ENCODE measurements around the gene OR1S2. TPM values are rescaled to one million over a fixed set of nuclear protein-coding genes. Genes with fewer than 3 reads are reported as not detected.

The OR1S2 gene
- total and polyA plus RNA-seq, 9 of the 15 experiments (the other 6 are each of a cell fraction or from before 2014, with no cell fraction given): not detected

- Histone ChIP-seq H3K9me3 (replicated peaks; ENCODE audit: control insufficient read depth, insufficient read depth, low read depth, low read length) (no peaks in the 10 kb centered on the region), H3K36me3 (ENCODE audit: control insufficient read depth, insufficient read depth, low read length) (no peaks in the 10 kb centered on the region), H3K4me2 (ENCODE audit: insufficient read depth, low read length) (no peak overlapping the region), H3K27me3 (ENCODE audit: control insufficient read depth in 2 of 2, insufficient read depth in 2 of 2, low read length in 2 of 2) (no peaks in the 10 kb centered on the region), H3K27ac (ENCODE audit: extremely low read depth, low read depth, low read length) (no peak overlapping the region), H3K4me3 (no peak overlapping the region), H3K79me2 (ENCODE audit: control insufficient read depth, insufficient read depth, low read length) (no peaks in the 10 kb centered on the region), H3K9ac (ENCODE audit: insufficient read depth in 1 of 2, low read depth in 2 of 2, low read length in 2 of 2) (no peak overlapping the region), H3K9me1 (ENCODE audit: control insufficient read depth, insufficient read depth, low read length) (no peaks in the 10 kb centered on the region), H2AFZ (ENCODE audit: low read depth, low read length) (no peak overlapping the region), H4K20me1 (replicated peaks; ENCODE audit: control insufficient read depth, insufficient read depth, low read length) (no peaks in the 10 kb centered on the region), H3K4me1 (replicated peaks in 1 of 2; ENCODE audit: control insufficient read depth in 2 of 2, insufficient read depth in 2 of 2, low read length in 2 of 2) (no peaks in the 10 kb centered on the region)
- DNase-seq (ENCODE audit: extremely low read depth in 1 of 4, low spot score in 3 of 4) (no peak), FAIRE-seq (no peak), ATAC-seq (no peak)
- ChIA-PET CTCF (ENCODE audit: low intra/inter-chr PET ratio) (no interaction called here), POLR2A (interaction anchor here (0.6 to 1.3 kb wide), 2 partner anchors 10 to 393 kb away, joined by 3 to 4 read pairs; no protein-coding TSS in a partner anchor)
- 6% methylated on average over 4 of the region's 4 CpGs for WGBS (ENCODE audit: insufficient coverage, low coverage, missing lambda C conversion rate)
- intact Hi-C loops (cut with micrococcal nuclease): no loop called here
- BruUV-seq (replicated peaks): no TSS peak
- in situ Hi-C loops (cut with MboI): no loop called here
- TF ChIP-seq ZNF639 (CRISPR knock-in tag; conservative IDR thresholded peaks at IDR 0.05 in 1 of 2, IDR thresholded peaks at IDR 0.05 in 1 of 2) (no peak), PRMT5 (CRISPR knock-in tag; IDR thresholded peaks at IDR 0.05) (no peak), ZNF696 (CRISPR knock-in tag; conservative IDR thresholded peaks at IDR 0.05) (no peak), COPS2 (conservative IDR thresholded peaks at IDR 0.05) (no peak), TEAD1 (CRISPR knock-in tag; IDR thresholded peaks at IDR 0.05) (no peak), ZNF354B (CRISPR knock-in tag; IDR thresholded peaks at IDR 0.05) (no peak), ZNF280A (IDR thresholded peaks at IDR 0.05; ENCODE audit: low read depth, partially characterized antibody) (no peak), PHTF2 (CRISPR knock-in tag; IDR thresholded peaks at IDR 0.05) (no peak), MEF2D (tag; conservative IDR thresholded peaks at IDR 0.05; ENCODE audit: low read depth) (no peak), TRIM28 (IDR thresholded peaks at IDR 0.05) (no peak), HDGF (IDR thresholded peaks at IDR 0.05) (no peak), ZNF76 (CRISPR knock-in tag; IDR thresholded peaks at IDR 0.05; ENCODE audit: borderline replicate concordance) (no peak), CTCFL (IDR thresholded peaks at IDR 0.05; ENCODE audit: borderline replicate concordance, insufficient read depth, low read depth, low read length, poor library complexity, severe bottlenecking) (no peak), SIRT6 (IDR thresholded peaks at IDR 0.05; ENCODE audit: low read depth, low read length) (no peak)
- TF ChIP-seq, protein P1, sequence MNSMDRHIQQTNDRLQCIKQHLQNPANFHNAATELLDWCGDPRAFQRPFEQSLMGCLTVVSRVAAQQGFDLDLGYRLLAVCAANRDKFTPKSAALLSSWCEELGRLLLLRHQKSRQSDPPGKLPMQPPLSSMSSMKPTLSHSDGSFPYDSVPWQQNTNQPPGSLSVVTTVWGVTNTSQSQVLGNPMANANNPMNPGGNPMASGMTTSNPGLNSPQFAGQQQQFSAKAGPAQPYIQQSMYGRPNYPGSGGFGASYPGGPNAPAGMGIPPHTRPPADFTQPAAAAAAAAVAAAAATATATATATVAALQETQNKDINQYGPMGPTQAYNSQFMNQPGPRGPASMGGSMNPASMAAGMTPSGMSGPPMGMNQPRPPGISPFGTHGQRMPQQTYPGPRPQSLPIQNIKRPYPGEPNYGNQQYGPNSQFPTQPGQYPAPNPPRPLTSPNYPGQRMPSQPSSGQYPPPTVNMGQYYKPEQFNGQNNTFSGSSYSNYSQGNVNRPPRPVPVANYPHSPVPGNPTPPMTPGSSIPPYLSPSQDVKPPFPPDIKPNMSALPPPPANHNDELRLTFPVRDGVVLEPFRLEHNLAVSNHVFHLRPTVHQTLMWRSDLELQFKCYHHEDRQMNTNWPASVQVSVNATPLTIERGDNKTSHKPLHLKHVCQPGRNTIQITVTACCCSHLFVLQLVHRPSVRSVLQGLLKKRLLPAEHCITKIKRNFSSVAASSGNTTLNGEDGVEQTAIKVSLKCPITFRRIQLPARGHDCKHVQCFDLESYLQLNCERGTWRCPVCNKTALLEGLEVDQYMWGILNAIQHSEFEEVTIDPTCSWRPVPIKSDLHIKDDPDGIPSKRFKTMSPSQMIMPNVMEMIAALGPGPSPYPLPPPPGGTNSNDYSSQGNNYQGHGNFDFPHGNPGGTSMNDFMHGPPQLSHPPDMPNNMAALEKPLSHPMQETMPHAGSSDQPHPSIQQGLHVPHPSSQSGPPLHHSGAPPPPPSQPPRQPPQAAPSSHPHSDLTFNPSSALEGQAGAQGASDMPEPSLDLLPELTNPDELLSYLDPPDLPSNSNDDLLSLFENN (IDR thresholded peaks at IDR 0.05; ENCODE audit: low read depth in 2 of 2, low read length in 2 of 2): no peak
Observed at GRCh38 chr11:58186938-58187337, 17.0 kb downstream of the OR1S2 start.
